Measurements from ENCODE around the gene CLEC19A.
A peak's percentile ranks its signal among the peaks of the same experiment; 100 is the strongest.

CLEC19A gene

DNA sequence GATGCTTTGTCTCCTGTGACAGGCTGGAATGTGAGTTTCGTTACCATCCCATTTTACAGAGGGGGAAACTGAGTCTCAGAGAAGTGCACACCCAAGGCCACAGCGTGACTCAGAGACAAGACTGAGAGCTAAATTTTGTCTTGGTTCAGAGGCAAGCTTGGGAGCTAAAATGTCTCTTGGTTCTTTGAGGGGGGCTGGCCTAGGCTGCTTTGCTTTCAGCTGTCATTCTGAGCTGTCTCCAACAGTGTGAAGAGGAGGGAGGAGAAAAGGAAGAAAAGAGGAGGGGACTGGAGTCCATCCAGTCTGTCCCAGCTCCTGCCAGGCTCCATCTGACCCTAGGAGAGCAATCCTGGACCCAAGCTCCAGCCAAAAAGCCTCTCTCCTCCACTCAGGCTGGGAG is at the start of gene CLEC19A:
Gene CLEC19A (plus strand): TSS at position 301 of the 400 bp plus-strand sequence. CDS start 121 bp downstream, outside the sequence.
- no peak for DNase-seq (ENCODE audit: low spot score)

- DNase-seq (ENCODE audit: low spot score) = no peak
These were observed 49.6 kb upstream of the CLEC19A start for GRCh38 chr16:19235886-19236285.

DNA sequence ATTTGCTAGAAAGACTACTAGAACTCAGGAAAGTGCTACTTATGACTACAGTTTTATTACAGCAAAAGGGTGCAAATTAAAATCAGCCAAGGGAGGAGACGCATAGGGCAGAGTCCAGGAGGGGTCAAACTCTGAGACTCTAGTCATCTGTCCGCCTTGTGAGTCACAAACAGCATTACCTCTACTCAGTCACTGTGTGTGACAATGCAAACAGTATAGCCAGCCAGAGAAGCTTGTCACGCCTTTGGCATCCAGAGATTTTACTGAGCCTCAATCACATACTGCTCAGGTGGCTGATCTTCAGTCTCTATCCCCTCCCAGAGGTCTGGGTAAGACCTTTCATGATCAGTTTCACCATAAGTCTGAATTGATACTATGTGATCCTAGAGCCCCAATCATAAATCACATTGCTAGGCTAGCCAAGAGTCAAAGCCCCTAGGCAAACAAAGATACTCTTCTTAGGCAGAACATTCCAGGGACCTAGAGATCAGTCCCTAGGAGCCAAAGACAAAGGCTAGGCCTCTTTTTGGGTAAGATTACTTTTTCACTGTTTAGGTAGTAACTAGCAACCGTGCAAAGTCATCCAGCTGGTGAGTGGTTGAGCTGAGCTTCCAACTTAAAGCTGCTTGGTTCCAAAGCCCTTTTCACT is 48.8 kb upstream of the CLEC19A start:
- no peak for DNase-seq (ENCODE audit: low spot score)

GRCh38 chr16:19238406-19238805 is 47.1 kb upstream of the CLEC19A start:
- peak; percentile 31 for DNase-seq (ENCODE audit: low spot score)

DNA sequence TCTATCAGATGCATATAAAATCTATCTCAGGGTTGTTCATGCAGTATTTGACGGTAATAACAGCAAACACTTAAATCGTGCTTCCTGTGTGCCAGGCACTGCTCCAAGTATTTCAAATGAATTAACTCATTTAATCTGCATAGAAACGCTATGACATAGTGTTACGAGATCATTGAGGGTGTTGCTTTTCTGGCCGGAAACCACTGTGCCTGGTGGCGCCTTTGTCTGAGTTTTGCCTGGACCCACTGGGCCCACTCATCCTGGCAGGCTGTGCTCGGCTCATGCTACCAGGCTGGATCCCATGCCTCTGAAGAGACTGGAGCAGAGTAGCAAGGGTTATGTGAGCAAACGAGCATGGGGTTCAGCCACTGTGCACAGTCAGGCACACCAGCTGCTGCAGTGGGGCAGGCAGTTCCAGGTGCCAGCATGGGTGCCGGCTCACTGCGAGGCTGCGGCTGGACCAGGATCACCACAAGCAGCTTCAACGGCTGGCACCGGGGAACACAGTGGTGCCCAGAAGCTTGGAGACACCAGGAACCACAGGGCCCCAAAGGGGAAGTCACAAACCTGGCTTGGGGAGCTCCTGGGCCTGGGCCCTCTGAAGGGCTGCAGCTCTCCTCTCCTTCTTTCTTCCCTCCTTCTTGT is 45.9 kb upstream of the CLEC19A start:
- DNase-seq (ENCODE audit: low spot score) = no peak

- DNase-seq (ENCODE audit: low spot score) = no peak
These were observed 45.0 kb upstream of the CLEC19A start for GRCh38 chr16:19240494-19240893.

DNA sequence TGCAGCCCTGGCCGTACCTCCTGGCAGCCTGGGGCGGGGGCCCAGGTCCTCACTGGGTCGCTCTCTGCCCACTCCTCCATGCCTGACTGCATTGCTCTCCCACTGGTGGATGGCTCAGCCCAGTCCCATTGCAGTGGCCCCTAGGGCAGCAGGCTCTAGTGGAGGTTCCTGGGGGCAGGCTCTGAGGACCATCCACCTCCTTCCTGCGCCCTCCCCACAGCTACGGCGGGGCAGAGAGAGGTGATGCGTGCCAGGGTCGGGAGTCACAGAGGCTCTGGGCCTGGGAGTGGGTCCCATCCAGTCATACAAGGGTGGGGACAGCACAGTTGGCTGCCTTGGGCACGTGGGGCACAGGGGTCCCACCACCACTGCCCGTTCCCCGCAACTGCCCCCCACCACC is 44.0 kb upstream of the CLEC19A start:
- DNase-seq (ENCODE audit: low spot score) = no peak

DNA sequence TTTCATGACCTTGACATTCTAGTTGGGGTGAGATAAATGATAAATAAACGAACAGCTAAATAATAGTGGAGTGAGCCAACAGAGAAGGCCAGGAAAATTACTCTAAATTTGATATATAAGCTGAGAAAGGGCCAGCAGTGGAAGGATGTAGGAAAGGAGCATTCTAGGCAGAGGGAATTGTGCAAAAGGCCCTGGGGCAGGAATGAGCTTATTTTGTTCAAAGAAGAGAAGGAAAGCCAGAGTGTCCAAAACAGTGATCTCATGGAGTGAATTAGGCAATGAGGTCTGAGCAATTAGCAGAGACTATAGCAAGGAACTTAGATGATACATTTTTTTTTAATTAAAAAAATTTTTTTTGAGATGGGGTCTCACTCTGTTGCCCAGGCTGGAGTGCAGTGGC is 43.3 kb upstream of the CLEC19A start:
- no peak for DNase-seq (ENCODE audit: low spot score)

GRCh38 chr16:19242987-19243575 is 42.5 kb upstream of the CLEC19A start:
- DNase-seq (ENCODE audit: low spot score) = no peak

DNA sequence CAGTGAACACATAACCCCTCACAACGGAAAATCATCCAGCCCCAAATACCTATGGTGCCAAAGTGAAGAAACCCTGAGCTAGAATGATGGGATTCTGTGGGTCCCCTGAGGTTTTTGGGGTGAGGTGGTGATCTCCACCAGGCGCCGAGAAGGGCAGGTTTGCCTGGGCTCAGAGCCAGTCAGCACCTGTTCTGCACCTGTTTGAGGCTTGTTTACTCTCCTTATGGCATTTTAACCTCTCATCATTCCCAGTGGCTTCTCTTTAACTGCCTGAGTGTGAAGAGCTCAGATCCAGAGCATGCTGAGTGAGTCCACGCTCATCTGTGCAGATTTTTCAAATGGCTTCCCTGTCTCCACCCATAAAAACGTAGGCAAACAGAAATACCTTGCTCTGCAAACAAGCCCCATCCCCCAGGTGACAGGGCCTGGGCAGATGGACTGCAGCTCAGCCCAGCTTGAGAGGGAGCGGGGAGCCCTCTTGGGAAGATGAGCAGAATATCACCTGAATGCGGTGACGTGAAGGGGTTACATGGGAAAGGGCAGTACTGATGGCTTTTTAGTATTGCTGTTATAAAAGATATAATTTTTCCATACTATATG is 40.1 kb upstream of the CLEC19A start:
- no peak for DNase-seq (ENCODE audit: low spot score)

DNA sequence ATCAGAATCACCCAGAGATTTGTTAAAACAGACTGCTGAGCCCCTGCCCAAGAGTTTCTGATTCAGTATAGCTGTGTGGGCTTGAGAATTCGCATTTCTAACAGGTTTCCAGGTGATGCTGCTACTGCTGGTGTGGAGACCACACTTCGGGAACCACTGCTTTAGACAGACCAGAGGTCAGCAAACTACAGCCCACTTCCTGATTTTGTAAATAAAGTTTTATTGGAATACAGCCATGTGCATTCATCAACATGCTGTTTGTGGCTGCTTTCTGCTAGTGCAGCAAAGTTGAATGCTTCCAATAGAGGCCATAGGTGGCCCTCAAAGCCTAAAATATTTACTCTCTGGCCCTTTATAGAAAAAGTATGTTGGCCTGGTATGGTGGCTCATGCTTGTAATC is 32.6 kb upstream of the CLEC19A start:
- DNase-seq (ENCODE audit: low spot score) = no peak

- DNase-seq (ENCODE audit: low spot score) = no peak
These were observed 30.9 kb upstream of the CLEC19A start for GRCh38 chr16:19254611-19255010.

DNA sequence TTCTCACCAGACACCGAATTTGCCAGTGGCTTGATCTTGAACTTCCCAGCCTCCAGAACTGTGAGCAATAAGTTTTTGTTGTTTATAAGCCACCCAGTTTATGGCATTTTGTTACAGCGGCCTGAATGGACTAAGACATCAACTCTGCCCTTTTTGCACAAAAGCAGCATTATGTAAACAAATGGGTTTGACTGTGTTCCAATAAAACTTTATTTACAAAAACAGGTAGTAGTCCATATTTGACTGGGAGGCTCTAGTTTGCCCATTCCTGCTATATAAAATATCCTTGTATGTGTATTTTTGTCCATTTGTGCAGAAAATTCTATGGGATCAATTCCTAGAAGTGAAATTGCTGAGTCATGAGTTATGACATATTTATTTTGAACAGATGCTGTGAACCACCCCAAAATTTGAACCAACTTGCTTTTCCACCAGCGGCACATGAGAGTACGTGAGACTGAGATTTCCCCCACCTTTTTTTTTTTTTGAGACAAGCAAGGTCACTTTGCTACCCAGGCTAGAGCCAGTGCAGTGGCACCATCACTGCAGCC is 21.3 kb upstream of the CLEC19A start:
- no peak for DNase-seq (ENCODE audit: low spot score)

- DNase-seq (ENCODE audit: low spot score) = peak; percentile 14
These were observed 20.1 kb upstream of the CLEC19A start for GRCh38 chr16:19265380-19265930.

GRCh38 chr16:19266774-19267173 is 18.8 kb upstream of the CLEC19A start:
- DNase-seq (ENCODE audit: low spot score) = no peak

- no peak for DNase-seq (ENCODE audit: low spot score)
These were observed 16.4 kb upstream of the CLEC19A start for GRCh38 chr16:19269098-19269497.

GRCh38 chr16:19274165-19274797 is 11.2 kb upstream of the CLEC19A start:
- no peak for DNase-seq (ENCODE audit: low spot score)

DNA sequence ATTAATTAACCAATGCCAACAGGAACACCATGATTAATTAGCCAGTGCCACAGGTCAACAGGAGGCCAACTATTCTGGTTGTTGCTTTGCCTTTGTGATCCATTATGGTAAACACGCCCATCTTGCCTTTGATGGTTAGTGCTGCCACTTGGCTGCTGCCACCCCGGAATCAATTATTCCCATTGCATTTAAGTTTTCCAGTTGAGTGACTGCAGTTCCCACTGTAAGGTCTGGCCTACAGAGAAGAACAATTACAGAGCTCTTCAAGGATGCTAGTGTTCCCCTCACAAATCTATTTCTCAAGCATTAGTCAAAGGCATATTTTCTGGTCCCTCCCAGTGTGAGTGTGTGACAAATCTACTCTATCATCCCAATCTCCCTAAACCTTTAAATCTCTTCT is 7.1 kb upstream of the CLEC19A start:
- no peak for DNase-seq (ENCODE audit: low spot score)

DNA sequence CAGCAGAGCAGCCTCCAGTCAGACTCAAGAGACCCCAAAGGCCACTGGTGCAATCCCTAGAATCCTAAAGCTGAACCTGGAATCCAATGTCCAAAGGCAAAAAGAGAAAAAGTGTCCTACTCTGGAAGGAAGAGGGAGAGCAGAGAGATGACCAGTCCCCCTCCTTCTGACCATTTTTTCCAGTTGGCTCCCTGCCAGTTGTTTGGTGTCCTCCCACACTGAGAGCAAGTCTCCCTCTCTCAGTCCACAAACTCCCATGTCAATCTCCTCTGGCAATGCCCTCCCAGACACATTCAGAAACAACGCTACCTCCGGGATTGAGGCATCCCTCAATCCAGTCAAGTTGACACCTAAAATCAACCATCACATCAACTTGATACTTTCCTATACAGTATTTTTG is 4.3 kb upstream of the CLEC19A start:
- DNase-seq (ENCODE audit: low spot score) = no peak

DNA sequence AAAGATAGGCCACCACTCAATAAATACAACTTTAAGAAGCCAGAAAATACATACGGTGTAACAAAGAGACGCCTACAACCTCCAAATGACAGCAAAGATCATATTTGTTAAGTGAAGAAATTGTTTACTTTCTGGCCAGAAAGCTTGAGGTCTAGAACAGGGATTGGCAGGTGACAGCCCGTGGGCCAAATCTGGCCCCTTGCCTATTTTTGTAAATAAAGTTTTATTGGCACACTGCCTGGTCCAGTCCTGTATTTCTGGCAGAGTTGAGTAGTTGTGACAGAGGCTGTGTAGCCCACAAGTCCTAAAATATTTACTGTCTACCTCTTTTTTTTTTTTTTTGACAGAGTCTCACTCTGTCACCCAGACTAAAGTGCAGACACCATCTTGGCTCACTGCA is 3.4 kb upstream of the CLEC19A start:
- DNase-seq (ENCODE audit: low spot score) = no peak

DNA sequence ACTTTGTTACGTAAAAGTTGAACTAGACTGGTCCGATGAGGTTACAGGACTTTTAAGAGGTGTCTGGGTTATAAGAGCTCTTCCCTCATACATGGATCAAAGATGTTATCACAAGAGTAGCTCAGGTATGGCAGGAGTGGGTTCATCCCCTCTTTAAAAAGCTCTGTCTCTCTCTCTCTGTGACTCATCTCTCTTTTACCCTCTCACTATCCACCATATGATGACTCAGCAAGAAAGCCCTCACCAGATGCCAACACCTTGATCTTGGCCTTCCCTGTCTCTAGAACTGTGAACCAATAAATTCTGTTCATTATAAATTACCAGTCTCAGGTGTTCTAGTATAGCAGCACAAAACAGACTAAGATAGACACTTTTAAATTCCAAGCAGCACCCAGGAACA is 1.9 kb upstream of the CLEC19A start:
- no peak for DNase-seq (ENCODE audit: low spot score)

DNA sequence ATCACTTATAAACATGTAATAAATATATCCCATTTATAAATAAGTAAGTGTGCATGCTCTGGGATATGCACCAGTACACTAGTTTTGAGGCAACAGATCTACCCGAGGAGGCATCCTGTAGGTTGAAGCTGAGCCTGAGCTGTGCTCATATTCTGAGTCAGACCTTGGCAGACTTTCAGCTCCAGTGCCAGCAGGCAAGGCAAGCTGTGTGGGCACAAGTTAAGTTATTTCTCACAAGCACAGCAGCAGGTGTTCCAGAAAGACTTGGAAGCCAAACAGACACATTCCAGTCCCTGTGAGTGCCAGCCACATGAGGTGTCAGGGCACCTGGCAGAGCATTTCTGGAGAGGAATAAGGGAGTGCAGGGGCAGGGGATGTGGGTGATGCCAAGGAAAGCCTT is 1.3 kb upstream of the CLEC19A start:
- peak; percentile 51 for DNase-seq (ENCODE audit: low spot score)
